Spleen (tissue), 11 donors: ENCODE results near the gene RHBDD1. TPM values are rescaled to one million over a fixed set of nuclear protein-coding genes. Genes with fewer than 3 reads are reported as not detected.

Source experiments
- DNase-seq: peaks from one replicate; pipeline ENCODE4 v3.0.0-alpha.2; 2020
- H3K27ac ChIP-seq, 8 donors: fragments of 200-600 bp; sonication (generic) in 7 of 8; 1 replicate in 4 of 8; 2 replicates in 4 of 8; pipeline versions ENCODE4 v1.5.0 to v1.8.0; 2016 to 2021; ENCODE audit warnings: inconsistent platforms in 4 of 8, mild to moderate bottlenecking in 4 of 8, moderate library complexity in 1 of 8
- H3K27me3 ChIP-seq, 7 donors: fragments of 200-600 bp; sonication (generic) in 6 of 7; replicated peaks in 1 of 7; 1 replicate in 4 of 7; 2 replicates in 3 of 7; pipeline versions ENCODE4 v1.5.0 to v1.8.0; 2016 to 2021; ENCODE audit warnings: inconsistent platforms in 3 of 7, mild to moderate bottlenecking in 1 of 7
- H3K36me3 ChIP-seq, 6 donors: fragments of 200-600 bp; sonication (generic) in 5 of 6; 1 replicate in 4 of 6; 2 replicates in 2 of 6; pipeline versions ENCODE4 v1.5.0 to v1.8.0; 2016 to 2021; ENCODE audit warnings: inconsistent platforms in 2 of 6
- H3K4me1 ChIP-seq, 6 donors: fragments of 200-600 bp; sonication (generic) in 5 of 6; 1 replicate in 3 of 6; 2 replicates in 3 of 6; pipeline versions ENCODE4 v1.5.0 to v1.8.0; 2016 to 2021; ENCODE audit warnings: inconsistent platforms in 3 of 6
- H3K4me3 ChIP-seq, 8 donors: fragments of 200-600 bp; sonication (generic) in 7 of 8; 1 replicate in 4 of 8; 2 replicates in 4 of 8; pipeline versions ENCODE4 v1.5.0 to v1.8.0; 2016 to 2021; ENCODE audit warnings: inconsistent platforms in 4 of 8, mild to moderate bottlenecking in 4 of 8, moderate library complexity in 2 of 8
- H3K9me3 ChIP-seq, 8 donors: fragments of 200-600 bp; sonication (generic) in 7 of 8; 1 replicate in 4 of 8; 2 replicates in 4 of 8; pipeline versions ENCODE4 v1.5.0 to v1.8.0; 2016 to 2021; ENCODE audit warnings: inconsistent platforms in 4 of 8
- POLR2A ChIP-seq, 3 donors: fragments of 450-650 bp; IDR thresholded peaks; one replicate each; pipeline ENCODE4 v1.5.1; 2017; ENCODE audit warnings: antibody characterized with exemption in 3 of 3, mild to moderate bottlenecking in 1 of 3
- POLR2AphosphoS5 ChIP-seq, 3 donors: sonication (generic); formaldehyde crosslinking; IDR thresholded peaks; one replicate each; pipeline ENCODE4 v1.5.1; 2017; ENCODE audit warnings: antibody characterized with exemption in 3 of 3
- WGBS, 5 donors: extraction: QIAGEN DNeasy Blood & Tissue Kit in 3 of 5; methylation state at CpG; one replicate each; pipeline versions ENCODE4 v1.1.5 to v1.1.7; 2013 to 2018; 5-methylcytosine and 5-hydroxymethylcytosine counted together
- intact Hi-C: fragments of 100-400 bp; cut with DNase I; formaldehyde crosslinking; loops from one replicate; pipeline ENCODE4 v1.15.0; 2023; ENCODE audit warnings: low total_unique reads
- polyA plus RNA-seq, 3 donors: library from polyadenylated mRNA; stranded (reverse); fragments of 200-250 nt; gene quantifications; one replicate each; pipeline ENCODE4 v1.2.1, GENCODE V29; 2013
- total RNA-seq, 7 donors: library from RNA; depleted of rRNA in 3 of 7; stranded (reverse); fragments of >200 nt in 3 of 7; fragmentation: NEBNext Ultra II Directional in 4 of 7; extraction: Animal tissue kit (Norgen Biotek cat#: 25700) in 4 of 7; gene quantifications; one replicate each; pipeline versions ENCODE4 v1.1.0 to v1.2.1, GENCODE V29; 2016 to 2021
- TF ChIP-seq, protein P1 (sequence below), 11 experiments: fragments of 200-600 bp in 7 of 11; fragments of 450-650 bp in 4 of 11; sonication (generic) in 4 of 11; IDR thresholded peaks in 8 of 11; conservative IDR thresholded peaks in 3 of 11; 1 replicate in 7 of 11; 2 replicates in 4 of 11; pipeline versions ENCODE4 v1.4.0 to v1.8.0; 2016 to 2021; ENCODE audit warnings: antibody characterized with exemption in 11 of 11, inconsistent platforms in 4 of 11, mild to moderate bottlenecking in 1 of 11
- donor health status: healthy with polysubstance abuse.
- donor health status: DM: no; HTN: no; CAD: no; lungs with moderate emphysema.
- donor health status: DM: no; HTN: no; CAD: no.
- donor health status: Bipolar disorder and iron deficiency.
- donor health status: healthy.
- donor health status: DM: no; HTN: no; CAD: no.
- donor health status: DM: yes; HTN: yes; CAD: no.

Gene RHBDD1
- total and polyA plus RNA-seq, 10 donors = 6.1 to 67.5 (median 32.8) TPM

DNA sequence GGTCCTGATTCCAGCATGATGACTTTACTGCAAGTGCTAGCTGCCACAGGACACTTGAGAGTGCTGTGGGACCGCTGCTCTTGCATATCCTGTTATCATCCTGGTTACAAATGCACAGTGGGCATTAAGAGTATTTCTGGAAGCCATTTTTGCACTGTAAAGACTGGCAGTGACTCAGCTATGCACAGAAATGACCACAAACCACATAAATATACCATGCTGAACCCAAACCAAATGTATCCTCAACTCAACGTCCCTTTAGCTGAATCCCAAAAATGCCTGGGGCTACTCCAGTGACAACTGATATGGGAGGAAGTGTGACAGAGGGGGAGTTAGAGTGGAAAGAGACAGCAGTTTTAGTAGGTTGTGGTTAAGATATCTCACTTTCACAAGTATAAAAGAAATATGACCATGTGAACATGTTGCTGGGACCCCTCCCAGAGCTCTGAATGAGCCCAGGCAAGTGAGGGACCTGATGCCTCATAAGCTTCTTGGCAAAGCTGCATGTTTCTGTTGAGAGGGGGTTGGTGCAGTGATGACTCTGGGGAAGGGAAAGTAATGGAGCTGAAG lies 37.3 kb downstream of the RHBDD1 start:
- Histone ChIP-seq H3K27ac (no peak overlapping the region), H3K27me3 (no peaks in the 10 kb centered on the region), H3K4me1 (peaks cover 0 to 16% (median 1%) of the 10 kb centered on the region in 6 donors), H3K36me3 (peaks cover 0 to 51% (median 6%) of the 10 kb centered on the region in 6 donors), H3K9me3 (no peaks in the 10 kb centered on the region), H3K4me3 (no peak overlapping the region)
- intact Hi-C loops = no loop called here
- 42 to 56% (median 47%) methylated on average over 2 of the region's 2 CpGs for WGBS, 5 donors
- no peak for TF ChIP-seq POLR2A (IDR thresholded peaks at IDR 0.05)
- TF ChIP-seq, protein P1, sequence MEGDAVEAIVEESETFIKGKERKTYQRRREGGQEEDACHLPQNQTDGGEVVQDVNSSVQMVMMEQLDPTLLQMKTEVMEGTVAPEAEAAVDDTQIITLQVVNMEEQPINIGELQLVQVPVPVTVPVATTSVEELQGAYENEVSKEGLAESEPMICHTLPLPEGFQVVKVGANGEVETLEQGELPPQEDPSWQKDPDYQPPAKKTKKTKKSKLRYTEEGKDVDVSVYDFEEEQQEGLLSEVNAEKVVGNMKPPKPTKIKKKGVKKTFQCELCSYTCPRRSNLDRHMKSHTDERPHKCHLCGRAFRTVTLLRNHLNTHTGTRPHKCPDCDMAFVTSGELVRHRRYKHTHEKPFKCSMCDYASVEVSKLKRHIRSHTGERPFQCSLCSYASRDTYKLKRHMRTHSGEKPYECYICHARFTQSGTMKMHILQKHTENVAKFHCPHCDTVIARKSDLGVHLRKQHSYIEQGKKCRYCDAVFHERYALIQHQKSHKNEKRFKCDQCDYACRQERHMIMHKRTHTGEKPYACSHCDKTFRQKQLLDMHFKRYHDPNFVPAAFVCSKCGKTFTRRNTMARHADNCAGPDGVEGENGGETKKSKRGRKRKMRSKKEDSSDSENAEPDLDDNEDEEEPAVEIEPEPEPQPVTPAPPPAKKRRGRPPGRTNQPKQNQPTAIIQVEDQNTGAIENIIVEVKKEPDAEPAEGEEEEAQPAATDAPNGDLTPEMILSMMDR (IDR thresholded peaks at IDR 0.05 in 8 of 11, conservative IDR thresholded peaks at IDR 0.05 in 3 of 11) = no peak
- TF ChIP-seq POLR2AphosphoS5 (IDR thresholded peaks at IDR 0.05) = no peak
- DNase-seq = no peak

DNA sequence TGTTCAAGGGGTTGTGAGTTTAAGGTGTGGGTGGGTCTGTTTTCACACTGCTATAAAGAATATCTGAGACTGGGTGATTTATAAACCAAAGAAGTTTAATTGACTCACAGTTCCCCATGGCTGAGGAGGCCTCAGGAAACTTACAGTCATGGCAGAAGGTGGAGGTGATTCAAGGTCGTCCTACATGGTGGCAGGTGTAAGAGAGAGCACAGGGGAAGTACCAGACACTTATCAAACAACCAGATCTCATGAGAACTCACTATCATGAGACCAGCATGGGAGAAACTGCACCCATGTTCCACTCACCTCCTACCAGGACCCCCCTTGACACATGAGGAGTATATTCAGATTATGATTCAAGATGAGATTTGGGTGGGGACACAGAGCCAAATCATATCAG lies 38.0 kb downstream of the RHBDD1 start:
- Histone ChIP-seq H3K27me3 (no peaks in the 10 kb centered on the region), H3K36me3 (peaks cover 0 to 51% (median 5%) of the 10 kb centered on the region in 6 donors), H3K9me3 (no peaks in the 10 kb centered on the region), H3K4me1 (peaks cover 0 to 16% (median 1%) of the 10 kb centered on the region in 6 donors), H3K4me3 (no peak overlapping the region), H3K27ac (no peak overlapping the region)
- 62 to 88% (median 72%) methylated on average over 1 of the region's 1 CpG for WGBS, 5 donors
- intact Hi-C loops = no loop called here
- TF ChIP-seq, protein P1 (IDR thresholded peaks at IDR 0.05 in 8 of 11, conservative IDR thresholded peaks at IDR 0.05 in 3 of 11) = no peak
- TF ChIP-seq POLR2AphosphoS5 (IDR thresholded peaks at IDR 0.05) (no peak), POLR2A (IDR thresholded peaks at IDR 0.05) (no peak)
- DNase-seq = no peak

DNA sequence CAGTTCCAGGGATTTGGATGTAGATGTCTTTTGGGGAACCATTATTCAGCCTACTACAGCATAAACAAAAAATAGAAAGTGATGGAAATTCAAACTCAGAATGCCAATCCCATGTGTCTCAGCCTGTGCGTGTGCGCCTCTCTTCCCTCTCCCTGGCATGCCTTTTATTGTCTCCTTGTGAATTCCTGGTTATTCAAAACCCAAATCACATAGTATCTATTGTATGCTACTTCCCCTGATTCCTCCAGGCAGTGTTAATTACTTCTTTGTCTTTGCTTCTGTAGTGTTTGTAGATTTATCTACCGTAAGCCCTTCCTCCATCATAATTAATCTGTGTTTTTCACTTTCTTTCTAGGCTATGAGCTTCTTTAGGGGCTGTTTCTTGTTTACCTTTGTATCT lies 38.9 kb downstream of the RHBDD1 start:
- no peak for DNase-seq
- no peaks in the 10 kb centered on the region for H3K9me3 ChIP-seq
- intact Hi-C loops = no loop called here
- H3K4me3 ChIP-seq = no peak overlapping the region
- TF ChIP-seq, protein P1 (IDR thresholded peaks at IDR 0.05 in 8 of 11, conservative IDR thresholded peaks at IDR 0.05 in 3 of 11) = no peak
- TF ChIP-seq POLR2A (IDR thresholded peaks at IDR 0.05) = no peak
- no peak for TF ChIP-seq POLR2AphosphoS5 (IDR thresholded peaks at IDR 0.05)
- peaks cover 0 to 43% (median 2%) of the 10 kb centered on the region in 6 donors for H3K36me3 ChIP-seq
- H3K4me1 ChIP-seq = peaks cover 0 to 16% (median 1%) of the 10 kb centered on the region in 6 donors
- no peaks in the 10 kb centered on the region for H3K27me3 ChIP-seq
- WGBS, 5 donors = 93 to 99% (median 96%) methylated on average over 3 of the region's 3 CpGs
- no peak overlapping the region for H3K27ac ChIP-seq

DNA sequence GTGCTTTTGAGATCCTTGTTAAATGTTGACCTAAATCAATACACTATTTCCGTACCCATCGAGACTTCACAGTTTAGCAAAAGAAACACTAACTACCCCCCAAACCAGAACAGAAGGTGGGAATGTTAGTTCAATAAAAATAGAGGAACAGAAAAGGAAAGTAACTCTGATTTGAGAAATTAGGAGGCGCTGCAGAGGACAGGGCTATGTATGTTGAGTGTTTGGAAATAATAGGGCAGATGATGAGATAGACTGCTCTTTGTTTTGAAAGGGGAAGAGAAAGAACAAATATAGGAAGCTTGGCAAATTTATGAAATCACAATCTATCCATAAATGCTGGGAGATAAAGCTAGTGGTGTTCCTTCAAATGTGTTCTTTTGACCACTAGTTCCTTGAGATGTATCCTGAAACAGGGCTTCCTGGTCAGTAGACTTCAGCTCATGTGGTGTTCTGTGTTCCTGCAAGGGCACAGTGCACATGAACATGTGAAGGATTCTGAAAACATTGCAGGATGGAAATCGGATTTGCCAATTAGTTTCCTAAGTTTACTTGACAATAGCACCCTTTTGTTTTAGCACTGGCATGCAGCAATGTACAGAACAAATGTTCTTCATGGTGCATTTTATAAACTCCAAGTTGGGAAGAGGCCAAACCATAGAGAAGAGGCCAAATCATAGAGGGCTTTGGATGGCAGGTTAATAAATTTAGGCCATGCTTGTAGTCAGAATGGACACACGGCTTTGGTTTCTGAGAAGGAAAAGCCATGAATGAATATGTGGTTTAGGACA lies 39.8 kb downstream of the RHBDD1 start:
- H3K4me1 ChIP-seq = peaks cover 0 to 16% (median 1%) of the 10 kb centered on the region in 6 donors
- no peaks in the 10 kb centered on the region for H3K27me3 ChIP-seq
- TF ChIP-seq, protein P1 (IDR thresholded peaks at IDR 0.05 in 8 of 11, conservative IDR thresholded peaks at IDR 0.05 in 3 of 11) = no peak
- no peak for TF ChIP-seq POLR2AphosphoS5 (IDR thresholded peaks at IDR 0.05)
- TF ChIP-seq POLR2A (IDR thresholded peaks at IDR 0.05) = no peak
- H3K36me3 ChIP-seq = peaks cover 0 to 41% (median 2%) of the 10 kb centered on the region in 6 donors
- WGBS, 5 donors = 83 to 91% (median 87%) methylated on average over 5 of the region's 5 CpGs
- intact Hi-C loops = no loop called here
- no peak for DNase-seq
- peak overlapping the region in 2 of 8 donors; percentile 10 to 37 for H3K27ac ChIP-seq
- no peaks in the 10 kb centered on the region for H3K9me3 ChIP-seq
- no peak overlapping the region for H3K4me3 ChIP-seq
